H9 (cell line): ENCODE measurements around the gene SLC24A4. TPM values are rescaled to one million over a fixed set of nuclear protein-coding genes. Genes with fewer than 3 reads are reported as not detected.
A peak's percentile ranks its signal among the peaks of the same experiment; 100 is the strongest.

Experiments
- DNase-seq: peaks from one replicate; pipeline ENCODE4 v3.0.0-alpha.2; 2017
- H2AFZ ChIP-seq: one replicate; pipeline ENCODE4 v1.6.1; 2013; ENCODE audit warnings: mild to moderate bottlenecking, low read length, control low read depth, moderate library complexity
- H2AK5ac ChIP-seq: 2 replicates; pipeline ENCODE4 v1.6.1; 2013; ENCODE audit warnings: low read length, control low read depth, mixed read lengths; ENCODE audit not compliant: insufficient read length
- H2BK120ac ChIP-seq: one replicate; pipeline ENCODE4 v1.6.1; 2013; ENCODE audit warnings: low read depth, mild to moderate bottlenecking, low read length, control low read depth, inconsistent platforms; ENCODE audit not compliant: poor library complexity, severe bottlenecking
- H2BK12ac ChIP-seq: 2 replicates; pipeline ENCODE4 v1.6.1; 2013; ENCODE audit warnings: low read length, control low read depth, mixed read lengths, low read depth; ENCODE audit not compliant: insufficient read length
- H2BK15ac ChIP-seq: 2 replicates; pipeline ENCODE4 v1.6.1; 2013; ENCODE audit warnings: low read depth, low read length, control low read depth
- H2BK20ac ChIP-seq: one replicate; pipeline ENCODE4 v1.6.1; 2013; ENCODE audit warnings: low read depth, mild to moderate bottlenecking, low read length, control low read depth, inconsistent platforms; ENCODE audit not compliant: poor library complexity, severe bottlenecking
- H2BK5ac ChIP-seq: 2 replicates; pipeline ENCODE4 v1.6.1; 2013; ENCODE audit warnings: low read length, control low read depth, mixed read lengths; ENCODE audit not compliant: insufficient read length
- H3K14ac ChIP-seq: 2 replicates; pipeline ENCODE4 v1.6.1; 2013; ENCODE audit warnings: low read length, control low read depth; ENCODE audit not compliant: insufficient read depth
- H3K18ac ChIP-seq: 2 replicates; pipeline ENCODE4 v1.6.1; 2013; ENCODE audit warnings: low read depth, mild to moderate bottlenecking, mixed read lengths, low read length, control low read depth; ENCODE audit not compliant: insufficient read length
- H3K23ac ChIP-seq: 2 replicates; pipeline ENCODE4 v1.6.1; 2013; ENCODE audit warnings: low read length, control low read depth, mixed read lengths, low read depth; ENCODE audit not compliant: insufficient read length
- H3K23me2 ChIP-seq: 2 replicates; pipeline ENCODE4 v1.6.1; 2013; ENCODE audit warnings: low read depth, mild to moderate bottlenecking, mixed read lengths, low read length, control low read depth; ENCODE audit not compliant: insufficient read length, poor library complexity, severe bottlenecking
- H3K27ac ChIP-seq: 2 replicates; pipeline ENCODE4 v1.5.1; 2013; ENCODE audit warnings: low read length, control low read depth, mixed read lengths, low read depth; ENCODE audit not compliant: insufficient read length
- H3K27me3 ChIP-seq: 2 replicates; pipeline ENCODE4 v1.6.1; 2013; ENCODE audit warnings: low read length, control low read depth, inconsistent platforms; ENCODE audit not compliant: insufficient read depth
- H3K4ac ChIP-seq: 2 replicates; pipeline ENCODE4 v1.6.1; 2013; ENCODE audit warnings: low read depth, mild to moderate bottlenecking, control low read depth, inconsistent platforms, low read length, moderate library complexity
- H3K4me1 ChIP-seq: 2 replicates; pipeline ENCODE4 v1.6.1; 2013; ENCODE audit warnings: low read length, control low read depth, inconsistent platforms; ENCODE audit not compliant: insufficient read depth
- H3K4me2 ChIP-seq: 2 replicates; pipeline ENCODE4 v1.6.1; 2013; ENCODE audit warnings: low read length, control low read depth, mixed read lengths; ENCODE audit not compliant: insufficient read length, insufficient read depth
- H3K56ac ChIP-seq: 2 replicates; pipeline ENCODE4 v1.6.1; 2013; ENCODE audit warnings: low read depth, mild to moderate bottlenecking, mixed read lengths, low read length, control low read depth; ENCODE audit not compliant: insufficient read length
- H3K79me1 ChIP-seq: 2 replicates; pipeline ENCODE4 v1.6.1; 2013; ENCODE audit warnings: low read depth, mild to moderate bottlenecking, moderate library complexity, low read length, control low read depth, inconsistent platforms; ENCODE audit not compliant: insufficient read depth, poor library complexity, severe bottlenecking
- H3K79me2 ChIP-seq: 2 replicates; pipeline ENCODE4 v1.6.1; 2013; ENCODE audit warnings: low read length, control low read depth, inconsistent platforms; ENCODE audit not compliant: insufficient read depth
- H3K9ac ChIP-seq: 2 replicates; pipeline ENCODE4 v1.6.1; 2013; ENCODE audit warnings: low read length, control low read depth, mixed read lengths; ENCODE audit not compliant: insufficient read length; ENCODE audit errors: extremely low read depth
- H3K9me3 ChIP-seq: one replicate; pipeline ENCODE4 v1.6.1; 2013; ENCODE audit warnings: low read depth, low read length, inconsistent platforms; ENCODE audit not compliant: control insufficient read depth
- H3T11ph ChIP-seq: one replicate; pipeline ENCODE4 v1.6.1; 2013; ENCODE audit warnings: mild to moderate bottlenecking, low read length, control low read depth, inconsistent platforms
- H4K20me1 ChIP-seq: one replicate; pipeline ENCODE4 v1.6.1; 2013; ENCODE audit not compliant: control insufficient read depth, insufficient read length, insufficient read depth
- H4K5ac ChIP-seq: 2 replicates; pipeline ENCODE4 v1.6.1; 2013; ENCODE audit warnings: low read depth, mild to moderate bottlenecking, mixed read lengths, low read length, control low read depth; ENCODE audit not compliant: insufficient read length
- H4K8ac ChIP-seq: replicated peaks from 2 replicates; pipeline ENCODE4 v1.6.1; 2013; ENCODE audit warnings: low read length, control low read depth, mixed read lengths, low read depth; ENCODE audit not compliant: insufficient read length
- H4K91ac ChIP-seq: 2 replicates; pipeline ENCODE4 v1.6.1; 2013; ENCODE audit warnings: low read depth, mild to moderate bottlenecking, moderate library complexity, mixed read lengths, low read length, control low read depth; ENCODE audit not compliant: insufficient read length
- H3K27ac Mint-ChIP-seq, 3 experiments: 2 replicates in 2 of 3; 3 replicates in 1 of 3; pipeline ENCODE4 v1.8.0; 2020 to 2021; ENCODE audit warnings: mixed read lengths in 3 of 3, mild to moderate bottlenecking in 1 of 3, moderate library complexity in 1 of 3
- H3K27me3 Mint-ChIP-seq: 2 replicates; pipeline ENCODE4 v1.8.0; 2021; ENCODE audit warnings: low read depth, mild to moderate bottlenecking, moderate library complexity, mixed read lengths
- H3K36me3 Mint-ChIP-seq, 3 experiments: 2 replicates in 2 of 3; 3 replicates in 1 of 3; pipeline ENCODE4 v1.8.0; 2020 to 2021; ENCODE audit warnings: low read depth in 3 of 3, mixed read lengths in 3 of 3; ENCODE audit not compliant: insufficient read depth in 1 of 3
- H3K4me1 Mint-ChIP-seq, 2 experiments: 2 replicates each; pipeline ENCODE4 v1.8.0; 2020; ENCODE audit warnings: mixed read lengths in 2 of 2
- H3K4me3 Mint-ChIP-seq, 2 experiments: 2 replicates in 1 of 2; 3 replicates in 1 of 2; pipeline ENCODE4 v1.8.0; 2020 to 2021; ENCODE audit warnings: mild to moderate bottlenecking in 2 of 2, mixed read lengths in 2 of 2, moderate library complexity in 1 of 2
- H3K9me3 Mint-ChIP-seq, 2 experiments: 2 replicates in 1 of 2; 3 replicates in 1 of 2; pipeline ENCODE4 v1.8.0; 2020; ENCODE audit warnings: mild to moderate bottlenecking in 2 of 2, mixed read lengths in 2 of 2, moderate library complexity in 1 of 2
- WGBS: extraction: QIAGEN DNeasy Blood & Tissue Kit; methylation state at CpG from one replicate; pipeline ENCODE4 v1.1.7; 2013; ENCODE audit warnings: missing lambda C conversion rate, low lambda C conversion rate, mixed read lengths; ENCODE audit not compliant: insufficient read length; ENCODE audit errors: extremely low coverage; 5-methylcytosine and 5-hydroxymethylcytosine counted together
- total RNA-seq: library from RNA; stranded (reverse); gene quantifications from 2 replicates; pipeline ENCODE4 v1.2.1, GENCODE V29; 2021
- TF ChIP-seq, protein P1 (sequence below): fragments of 200-600 bp; sonication (generic); conservative IDR thresholded peaks from 3 replicates; pipeline ENCODE4 v1.8.0; 2021; ENCODE audit warnings: antibody characterized with exemption, mild to moderate bottlenecking

The SLC24A4 gene
- total RNA-seq, 1 experiment from 2014 or later: 0.24 TPM

GRCh38 chr14:92490239-92490959 lies 167.4 kb downstream of the SLC24A4 start:
- H4K5ac ChIP-seq: no peak overlapping the region
- no peak overlapping the region for H3K4me3 Mint-ChIP-seq
- TF ChIP-seq, protein P1, sequence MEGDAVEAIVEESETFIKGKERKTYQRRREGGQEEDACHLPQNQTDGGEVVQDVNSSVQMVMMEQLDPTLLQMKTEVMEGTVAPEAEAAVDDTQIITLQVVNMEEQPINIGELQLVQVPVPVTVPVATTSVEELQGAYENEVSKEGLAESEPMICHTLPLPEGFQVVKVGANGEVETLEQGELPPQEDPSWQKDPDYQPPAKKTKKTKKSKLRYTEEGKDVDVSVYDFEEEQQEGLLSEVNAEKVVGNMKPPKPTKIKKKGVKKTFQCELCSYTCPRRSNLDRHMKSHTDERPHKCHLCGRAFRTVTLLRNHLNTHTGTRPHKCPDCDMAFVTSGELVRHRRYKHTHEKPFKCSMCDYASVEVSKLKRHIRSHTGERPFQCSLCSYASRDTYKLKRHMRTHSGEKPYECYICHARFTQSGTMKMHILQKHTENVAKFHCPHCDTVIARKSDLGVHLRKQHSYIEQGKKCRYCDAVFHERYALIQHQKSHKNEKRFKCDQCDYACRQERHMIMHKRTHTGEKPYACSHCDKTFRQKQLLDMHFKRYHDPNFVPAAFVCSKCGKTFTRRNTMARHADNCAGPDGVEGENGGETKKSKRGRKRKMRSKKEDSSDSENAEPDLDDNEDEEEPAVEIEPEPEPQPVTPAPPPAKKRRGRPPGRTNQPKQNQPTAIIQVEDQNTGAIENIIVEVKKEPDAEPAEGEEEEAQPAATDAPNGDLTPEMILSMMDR: no peak
- H2BK15ac ChIP-seq: no peak overlapping the region
- H2BK120ac ChIP-seq: no peak overlapping the region
- H3K79me2 ChIP-seq: no peaks in the 10 kb centered on the region
- H3K9ac ChIP-seq: no peak overlapping the region
- no peak overlapping the region; the same call in 1 of the 2 replicates for H3K14ac ChIP-seq
- no peaks in the 10 kb centered on the region for H3K23me2 ChIP-seq
- no peak overlapping the region for H4K91ac ChIP-seq
- no peak overlapping the region for H2BK5ac ChIP-seq
- H3K4ac ChIP-seq: no peak overlapping the region
- H3K4me1 Mint-ChIP-seq: peaks cover 16% of the 10 kb centered on the region in 2 experiments
- no peak overlapping the region for H2AK5ac ChIP-seq
- H2BK20ac ChIP-seq: no peak overlapping the region
- DNase-seq: peak; percentile 21
- H3K27ac Mint-ChIP-seq: no peak overlapping the region; a peak in 1 of 7 replicates
- H2AFZ ChIP-seq: no peak overlapping the region
- H3K27ac ChIP-seq: no peak overlapping the region
- H3K4me2 ChIP-seq: no peak overlapping the region
- no peak overlapping the region for H3K56ac ChIP-seq
- H3K23ac ChIP-seq: no peak overlapping the region
- no peak overlapping the region for H4K8ac ChIP-seq
- H3K27me3 Mint-ChIP-seq: peaks cover 38% of the 10 kb centered on the region
- H3K79me1 ChIP-seq: no peaks in the 10 kb centered on the region
- H4K20me1 ChIP-seq: no peaks in the 10 kb centered on the region
- no peaks in the 10 kb centered on the region for H3K9me3 ChIP-seq
- no peaks in the 10 kb centered on the region for H3K36me3 Mint-ChIP-seq
- H3T11ph ChIP-seq: no peak overlapping the region
- no peaks in the 10 kb centered on the region for H3K9me3 Mint-ChIP-seq
- peaks cover 2% of the 10 kb centered on the region; the same call in 1 of the 2 replicates for H3K4me1 ChIP-seq
- H3K18ac ChIP-seq: no peak overlapping the region
- WGBS: no CpG with 5 or more reads among the region's 17 CpGs
- H3K27me3 ChIP-seq: no peaks in the 10 kb centered on the region
- H2BK12ac ChIP-seq: no peak overlapping the region
